K562 (cell line): Measurements from ENCODE around the gene SECISBP2. TPM values are rescaled to one million over a fixed set of nuclear protein-coding genes. Genes with fewer than 3 reads are reported as not detected.

Experiments used
- ATAC-seq: fragments of 200-7000 bp; cut with Tn5 transposase; 3 replicates; pipeline ENCODE4 v1.9.1; 2020; ENCODE audit warnings: moderate library complexity
- BruUV-seq: library from RNA; stranded (reverse); fragments of 400-500 nt; replicated peaks from 2 replicates; lab custom pipeline; 2021; lab: Mats Ljungman, UMichigan
- CTCF ChIA-PET: fragments of 300-600 bp; formaldehyde crosslinking; extraction: SDS; loops from one replicate; lab custom pipeline; 2021; ENCODE audit warnings: low intra/inter-chr PET ratio; lab: Yijun Ruan, JAX
- POLR2A ChIA-PET: fragments of 300-600, 350-650 bp; sonication (Branson Sonifier 250); formaldehyde crosslinking; extraction: SDS; loops from one replicate; lab custom pipeline; 2021; ENCODE audit warnings: antibody characterized with exemption, inconsistent platforms; lab: Yijun Ruan, JAX
- DNase-seq, 4 experiments: peaks; one replicate each; pipeline versions ENCODE4 v3.0.0 to v3.0.0-alpha.2; 2011 to 2018; ENCODE audit warnings: low spot score in 3 of 4, mixed read lengths in 3 of 4; ENCODE audit errors: extremely low read depth in 1 of 4
- FAIRE-seq: peaks from 2 replicates; lab custom pipeline; 2011; peaks lifted over from hg19 to GRCh38; lab: Jason Lieb, UNC
- H2AFZ ChIP-seq: 2 replicates; pipeline ENCODE4 v1.6.0; 2011; ENCODE audit warnings: low read depth, low read length, control low read depth, inconsistent platforms
- H3K27ac ChIP-seq: fragments of 200-600 bp; 3 replicates; pipeline ENCODE4 v1.8.0; 2011; ENCODE audit warnings: low read depth, mild to moderate bottlenecking, control low read depth, inconsistent platforms, low read length, moderate library complexity, mixed read lengths; ENCODE audit errors: extremely low read depth
- H3K27me3 ChIP-seq, 2 experiments: fragments of 300-600 bp in 1 of 2; 2 replicates in 1 of 2; 3 replicates in 1 of 2; pipeline versions ENCODE4 v1.6.0 to v1.8.0; 2011; ENCODE audit warnings: inconsistent platforms in 2 of 2, low read length in 2 of 2, mild to moderate bottlenecking in 1 of 2, mixed read lengths in 1 of 2, moderate library complexity in 1 of 2; ENCODE audit not compliant: control insufficient read depth in 2 of 2, insufficient read depth in 2 of 2
- H3K36me3 ChIP-seq: fragments of 300-600 bp; 3 replicates; pipeline ENCODE4 v1.8.0; 2011; ENCODE audit warnings: mild to moderate bottlenecking, low read length, inconsistent platforms; ENCODE audit not compliant: control insufficient read depth, insufficient read depth
- H3K4me1 ChIP-seq, 2 experiments: fragments of 200-600 bp in 1 of 2; replicated peaks in 1 of 2; 2 replicates in 1 of 2; 3 replicates in 1 of 2; pipeline versions ENCODE4 v1.5.1 to v1.8.0; 2011; ENCODE audit warnings: inconsistent platforms in 2 of 2, low read length in 2 of 2, mild to moderate bottlenecking in 1 of 2, mixed read lengths in 1 of 2, moderate library complexity in 1 of 2; ENCODE audit not compliant: control insufficient read depth in 2 of 2, insufficient read depth in 2 of 2
- H3K4me2 ChIP-seq: 2 replicates; pipeline ENCODE4 v1.6.1; 2011; ENCODE audit warnings: low read length, control low read depth, inconsistent platforms, mixed read lengths; ENCODE audit not compliant: insufficient read depth
- H3K4me3 ChIP-seq: fragments of 200-600 bp; sonication (generic), shearing (Covaris generic); 2 replicates; pipeline ENCODE4 v1.5.1; 2016; ENCODE audit warnings: control low read depth, inconsistent platforms
- H3K79me2 ChIP-seq: fragments of 200-600 bp; 3 replicates; pipeline ENCODE4 v1.8.0; 2011; ENCODE audit warnings: low read length, inconsistent platforms; ENCODE audit not compliant: control insufficient read depth, insufficient read depth
- H3K9ac ChIP-seq, 2 experiments: 2 replicates each; pipeline versions ENCODE4 v1.6.0 to v1.6.1; 2011; ENCODE audit warnings: low read depth in 2 of 2, low read length in 2 of 2, control low read depth in 1 of 2, inconsistent platforms in 1 of 2, mild to moderate bottlenecking in 1 of 2, mixed read lengths in 1 of 2; ENCODE audit not compliant: insufficient read depth in 1 of 2
- H3K9me1 ChIP-seq: one replicate; pipeline ENCODE4 v1.6.0; 2011; ENCODE audit warnings: inconsistent platforms, mild to moderate bottlenecking, low read length, moderate library complexity; ENCODE audit not compliant: control insufficient read depth, insufficient read depth
- H3K9me3 ChIP-seq: replicated peaks from 2 replicates; pipeline ENCODE4 v1.5.1; 2011; ENCODE audit warnings: low read depth, low read length, inconsistent platforms; ENCODE audit not compliant: control insufficient read depth, insufficient read depth
- H4K20me1 ChIP-seq: replicated peaks from 2 replicates; pipeline ENCODE4 v1.6.1; 2011; ENCODE audit warnings: low read length, inconsistent platforms, mixed read lengths; ENCODE audit not compliant: control insufficient read depth, insufficient read depth
- MAFG ChIP-seq: fragments of 450-650 bp; conservative IDR thresholded peaks from 2 replicates; pipeline ENCODE4 v1.6.1; 2016; ENCODE audit warnings: missing genetic modification characterization, missing compliant biosample characterization
- MIER1 ChIP-seq: fragments of 450-650 bp; IDR thresholded peaks from 2 replicates; pipeline ENCODE4 v1.6.1; 2016; ENCODE audit warnings: antibody characterized with exemption, mild to moderate bottlenecking, low read depth
- PKNOX1 ChIP-seq: fragments of 450-650 bp; IDR thresholded peaks from 2 replicates; pipeline ENCODE4 v1.6.1; 2016
- RBM25 ChIP-seq: fragments of 200-400 bp; formaldehyde crosslinking; IDR thresholded peaks from 2 replicates; pipeline ENCODE4 v1.6.1; 2018; ENCODE audit warnings: low read length, low read depth, moderate library complexity; ENCODE audit not compliant: severe bottlenecking
- RREB1 ChIP-seq: fragments of 250-450 bp; sonication (Bioruptor Pico); IDR thresholded peaks from 2 replicates; pipeline ENCODE4 v1.4.0; 2020
- TAF1 ChIP-seq: IDR thresholded peaks from 2 replicates; pipeline ENCODE4 v1.6.1; 2011; ENCODE audit warnings: mild to moderate bottlenecking, low read length, moderate library complexity; ENCODE audit not compliant: insufficient read depth, control insufficient read depth, severe bottlenecking; ENCODE audit errors: extremely low read depth
- TBP ChIP-seq: optimal IDR thresholded peaks from 2 replicates; pipeline ENCODE3; 2011; ENCODE audit warnings: low read depth, low read length, improper control_type of control experiment
- TRIM28 ChIP-seq: fragments of 450-650 bp; IDR thresholded peaks from 2 replicates; pipeline ENCODE4 v1.6.1; 2017
- ZFX ChIP-seq: sonication (generic); formaldehyde crosslinking; IDR thresholded peaks from 2 replicates; pipeline ENCODE4 v1.8.0; 2022; ENCODE audit warnings: mild to moderate bottlenecking, missing genetic modification reagents, moderate library complexity
- ZNF184 ChIP-seq: sonication (generic); formaldehyde crosslinking; IDR thresholded peaks from 2 replicates; pipeline ENCODE4 v1.5.0; 2020; ENCODE audit warnings: missing genetic modification reagents
- WGBS: fragments of 100-300 bp; shearing (Covaris generic); methylation state at CpG from one replicate; pipeline ENCODE4 v1.1.6; 2016; ENCODE audit warnings: low coverage, mixed read lengths; ENCODE audit not compliant: insufficient coverage; ENCODE audit errors: missing lambda C conversion rate; 5-methylcytosine and 5-hydroxymethylcytosine counted together
- in situ Hi-C: fragments of 300-500 bp; cut with MboI; formaldehyde crosslinking; loops from 4 replicates; pipeline ENCODE4 v1.15.0; 2018; ENCODE audit warnings: inconsistent platforms, mixed read lengths
- intact Hi-C: fragments of 100-400 bp; cut with micrococcal nuclease; formaldehyde crosslinking; loops from 2 replicates; pipeline ENCODE4 v1.14.2; 2022
- polyA plus RNA-seq, 8 experiments: library from polyadenylated mRNA; depleted of rRNA in 4 of 8; stranded (reverse) in 5 of 8; unstranded in 3 of 8; fragments of >200 nt; fragmentation: Nextera tagmentation in 2 of 8; fragmentation: Illumina TruSeq in 1 of 8; extraction: Ambion mirVana in 2 of 8; extraction: Trizol in 1 of 8; gene quantifications; 2 replicates each; pipeline versions ENCODE4 v1.2.1 to v1.2.3, GENCODE V29; 2011 to 2014; ENCODE audit warnings: inconsistent platforms in 1 of 8, missing spikeins in 1 of 8
- total RNA-seq, 7 experiments: library from RNA; depleted of rRNA in 6 of 7; stranded (reverse); fragments of >200 nt in 6 of 7; fragmentation: Illumina TruSeq in 2 of 7; extraction: Trizol in 2 of 7; gene quantifications; 2 replicates each; pipeline versions ENCODE4 v1.2.1 to v1.2.3, GENCODE V29; 2011 to 2021; ENCODE audit warnings: low replicate concordance in 1 of 7
- TF ChIP-seq, protein P1 (sequence below): sonication (generic); formaldehyde crosslinking; IDR thresholded peaks from 2 replicates; pipeline ENCODE4 v1.8.0; 2022; ENCODE audit warnings: mild to moderate bottlenecking, missing genetic modification reagents, borderline replicate concordance

Gene SECISBP2
- total and polyA plus RNA-seq, 9 of the 15 experiments (the other 6 are each of a cell fraction or from before 2014, with no cell fraction given): 3.2 to 41.6 (median 26.1) TPM

- ATAC-seq (no peak), FAIRE-seq (no peak), DNase-seq (no peak)
- no peak overlapping the region for H3K4me3 ChIP-seq
- no TSS peak for BruUV-seq
- no peaks in the 10 kb centered on the region for H3K9me1 ChIP-seq
- H3K9ac ChIP-seq: no peak overlapping the region
- H3K79me2 ChIP-seq: no peaks in the 10 kb centered on the region
- POLR2A ChIA-PET: no interaction called here
- H3K4me1 ChIP-seq: no peaks in the 10 kb centered on the region
- no peaks in the 10 kb centered on the region for H3K27me3 ChIP-seq
- H3K27ac ChIP-seq: no peak overlapping the region
- intact Hi-C loops (no loop called here), in situ Hi-C loops (no loop called here)
- H3K4me2 ChIP-seq: no peak overlapping the region
- no peak overlapping the region for H2AFZ ChIP-seq
- 10% methylated on average over 1 of the region's 1 CpG for WGBS
- CTCF ChIA-PET: no interaction called here
- no peaks in the 10 kb centered on the region; the same call in 1 of the 2 replicates for H3K9me3 ChIP-seq
- H4K20me1 ChIP-seq: no peaks in the 10 kb centered on the region
- H3K36me3 ChIP-seq: no peaks in the 10 kb centered on the region
- TF ChIP-seq RBM25 (peak; percentile 80), PKNOX1 (no peak), MIER1 (no peak), ZNF184 (peak; percentile 92), TBP (no peak), RREB1 (CRISPR knock-in tag) (no peak), TAF1 (no peak), ZFX (no peak), MAFG (no peak), TRIM28 (0 out of 2 replicates have a peak, but pooled peaks have one; percentile 38)
- TF ChIP-seq, protein P1, sequence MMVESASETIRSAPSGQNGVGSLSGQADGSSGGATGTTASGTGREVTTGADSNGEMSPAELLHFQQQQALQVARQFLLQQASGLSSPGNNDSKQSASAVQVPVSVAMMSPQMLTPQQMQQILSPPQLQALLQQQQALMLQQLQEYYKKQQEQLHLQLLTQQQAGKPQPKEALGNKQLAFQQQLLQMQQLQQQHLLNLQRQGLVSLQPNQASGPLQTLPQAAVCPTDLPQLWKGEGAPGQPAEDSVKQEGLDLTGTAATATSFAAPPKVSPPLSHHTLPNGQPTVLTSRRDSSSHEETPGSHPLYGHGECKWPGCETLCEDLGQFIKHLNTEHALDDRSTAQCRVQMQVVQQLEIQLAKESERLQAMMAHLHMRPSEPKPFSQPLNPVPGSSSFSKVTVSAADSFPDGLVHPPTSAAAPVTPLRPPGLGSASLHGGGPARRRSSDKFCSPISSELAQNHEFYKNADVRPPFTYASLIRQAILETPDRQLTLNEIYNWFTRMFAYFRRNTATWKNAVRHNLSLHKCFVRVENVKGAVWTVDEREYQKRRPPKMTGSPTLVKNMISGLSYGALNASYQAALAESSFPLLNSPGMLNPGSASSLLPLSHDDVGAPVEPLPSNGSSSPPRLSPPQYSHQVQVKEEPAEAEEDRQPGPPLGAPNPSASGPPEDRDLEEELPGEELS (CRISPR knock-in tag): no peak
These were observed 25.3 kb upstream of the SECISBP2 start for GRCh38 chr9:89293014-89293413.
